Measurements from ENCODE around the gene EGLN3. TPM values are rescaled to one million over a fixed set of nuclear protein-coding genes. Genes with fewer than 3 reads are reported as not detected.

EGLN3 gene
- total RNA-seq: 10 to 100 TPM; 10.8 to 11.4 TPM

GRCh38 chr14:33950320-33951182 lies at the start of gene EGLN3:
Gene EGLN3 (minus strand): TSS chr14:33951074. CDS start chr14:33950752, 322 bp downstream.
- peak within 1 kb of the TSS; percentile 90 for H3K4me3 ChIP-seq
- no peaks in the 10 kb centered on the region for H3K36me3 ChIP-seq
- H3K27me3 ChIP-seq (replicated peaks; ENCODE audit: insufficient read depth): no peaks in the 10 kb centered on the region
- no peaks in the 10 kb centered on the region for H3K9me3 ChIP-seq
- peak within 1 kb of the TSS; percentile 58 to 74 for H3K27ac ChIP-seq
- no peak for TF ChIP-seq CTCF (IDR thresholded peaks at IDR 0.05)
- H3K4me1 ChIP-seq (ENCODE audit: control insufficient read depth in 1 of 2, low read depth in 2 of 2): peaks cover 7 to 28% of the 10 kb centered on the region in 2 donors
- DNase-seq (ENCODE audit: low spot score) (no peak), ATAC-seq (ENCODE audit: insufficient number of reproducible peaks, low FRiP score, low read depth) (peak; percentile 81)

- ATAC-seq (ENCODE audit: insufficient number of reproducible peaks, low FRiP score, low read depth): no peak
- TF ChIP-seq CTCF (IDR thresholded peaks at IDR 0.05): no peak
- no peak for DNase-seq (ENCODE audit: low spot score)
Measured at GRCh38 chr14:34000396-34000795, 49.5 kb upstream of the EGLN3 start.

GRCh38 chr14:33999771-34000291 lies 49.0 kb upstream of the EGLN3 start:
- Histone ChIP-seq H3K36me3 (no peaks in the 10 kb centered on the region), H3K4me1 (ENCODE audit: control insufficient read depth in 1 of 2, low read depth in 2 of 2) (no peaks in the 10 kb centered on the region), H3K27ac (no peak overlapping the region), H3K4me3 (no peak overlapping the region), H3K9me3 (no peaks in the 10 kb centered on the region), H3K27me3 (replicated peaks; ENCODE audit: insufficient read depth) (no peaks in the 10 kb centered on the region)
- DNase-seq (ENCODE audit: low spot score): no peak
- ATAC-seq (ENCODE audit: insufficient number of reproducible peaks, low FRiP score, low read depth): no peak
- TF ChIP-seq CTCF (IDR thresholded peaks at IDR 0.05): no peak

More at GRCh38 chr14:34000396-34000795, 49.5 kb upstream of the EGLN3 start:
- Histone ChIP-seq H3K4me3 (no peak overlapping the region), H3K27ac (no peak overlapping the region), H3K27me3 (replicated peaks; ENCODE audit: insufficient read depth) (no peaks in the 10 kb centered on the region), H3K4me1 (ENCODE audit: control insufficient read depth in 1 of 2, low read depth in 2 of 2) (no peaks in the 10 kb centered on the region), H3K36me3 (no peaks in the 10 kb centered on the region), H3K9me3 (no peaks in the 10 kb centered on the region)

- DNase-seq (ENCODE audit: low spot score) (no peak), ATAC-seq (ENCODE audit: insufficient number of reproducible peaks, low FRiP score, low read depth) (no peak)
Measured at GRCh38 chr14:33997611-33998010, 46.7 kb upstream of the EGLN3 start.

More at GRCh38 chr14:33997611-33998010, 46.7 kb upstream of the EGLN3 start:
- Histone ChIP-seq H3K27ac (no peak overlapping the region), H3K4me3 (no peak overlapping the region), H3K4me1 (ENCODE audit: control insufficient read depth in 1 of 2, low read depth in 2 of 2) (no peaks in the 10 kb centered on the region), H3K36me3 (no peaks in the 10 kb centered on the region), H3K27me3 (replicated peaks; ENCODE audit: insufficient read depth) (no peaks in the 10 kb centered on the region), H3K9me3 (no peaks in the 10 kb centered on the region)
- TF ChIP-seq CTCF (IDR thresholded peaks at IDR 0.05): no peak
